GM12878 (cell line): ENCODE results near the gene TMEM208. TPM values are rescaled to one million over a fixed set of nuclear protein-coding genes. Genes with fewer than 3 reads are reported as not detected.

ENCODE experiments used
- ATAC-seq: fragments of 200-7000 bp; cut with Tn5 transposase; 3 replicates; pipeline ENCODE4 v1.9.1; 2020; ENCODE audit warnings: mild to moderate bottlenecking, moderate library complexity
- BruUV-seq: library from RNA; stranded (reverse); fragments of 400-500 nt; replicated peaks from 2 replicates; lab custom pipeline; 2021; lab: Mats Ljungman, UMichigan
- CTCF ChIA-PET: fragments of 300-600 bp; sonication (Branson Sonifier 250); formaldehyde crosslinking; extraction: SDS; loops from one replicate; lab custom pipeline; 2021; ENCODE audit warnings: inconsistent platforms; lab: Yijun Ruan, JAX
- POLR2A ChIA-PET: fragments of 350-600 bp; formaldehyde crosslinking; extraction: SDS; loops from one replicate; lab custom pipeline; 2021; ENCODE audit warnings: inconsistent platforms; lab: Charles Lee
- RAD21 ChIA-PET: fragments of 300-600 bp; sonication (Branson Sonifier 250); formaldehyde crosslinking; loops from one replicate; lab custom pipeline; 2023; ENCODE audit warnings: antibody characterized with exemption; ENCODE audit not compliant: unreplicated experiment; lab: Charles Lee
- SMC1A ChIA-PET: fragments of 300-600 bp; sonication (Branson Sonifier 250); formaldehyde crosslinking; loops from one replicate; lab custom pipeline; 2023; ENCODE audit not compliant: unreplicated experiment, uncharacterized antibody; lab: Charles Lee
- DNase-seq: peaks from one replicate; pipeline ENCODE4 v3.0.0-alpha.2; 2011; ENCODE audit warnings: low read depth, low spot score
- FAIRE-seq: peaks from 3 replicates; lab custom pipeline; 2011; peaks lifted over from hg19 to GRCh38; lab: Jason Lieb, UNC
- H2AFZ ChIP-seq: 2 replicates; pipeline ENCODE4 v1.6.0; 2011; ENCODE audit warnings: low read depth, low read length, control low read depth; ENCODE audit not compliant: control insufficient read depth
- H3K27ac ChIP-seq: 2 replicates; pipeline ENCODE4 v1.5.1; 2011; ENCODE audit warnings: control low read depth; ENCODE audit not compliant: control insufficient read depth, insufficient read depth
- H3K27me3 ChIP-seq, 2 experiments: replicated peaks in 1 of 2; 2 replicates each; pipeline versions ENCODE4 v1.6.0 to v1.6.1; 2011; ENCODE audit warnings: low read length in 1 of 2; ENCODE audit not compliant: control insufficient read depth in 2 of 2, insufficient read depth in 2 of 2
- H3K36me3 ChIP-seq, 2 experiments: 2 replicates each; pipeline ENCODE4 v1.5.1; 2011; ENCODE audit warnings: low read length in 1 of 2; ENCODE audit not compliant: control insufficient read depth in 2 of 2, insufficient read depth in 2 of 2
- H3K4me1 ChIP-seq: 2 replicates; pipeline ENCODE4 v1.6.1; 2011; ENCODE audit warnings: mild to moderate bottlenecking, low read length, moderate library complexity, mixed read lengths; ENCODE audit not compliant: control insufficient read depth, insufficient read depth
- H3K4me2 ChIP-seq: 2 replicates; pipeline ENCODE4 v1.6.0; 2011; ENCODE audit warnings: control low read depth; ENCODE audit not compliant: control insufficient read depth, insufficient read depth
- H3K4me3 ChIP-seq: fragments of 200-600 bp; sonication (generic); 2 replicates; pipeline ENCODE4 v1.5.1; 2016
- H3K79me2 ChIP-seq: 2 replicates; pipeline ENCODE4 v1.6.0; 2011; ENCODE audit warnings: low read length; ENCODE audit not compliant: control insufficient read depth, insufficient read depth
- H3K9ac ChIP-seq: 2 replicates; pipeline ENCODE4 v1.8.0; 2011; ENCODE audit warnings: low read length, control low read depth, mixed read lengths; ENCODE audit not compliant: control insufficient read depth, insufficient read depth
- H3K9me3 ChIP-seq: replicated peaks from 3 replicates; pipeline ENCODE4 v1.5.1; 2011; ENCODE audit warnings: mild to moderate bottlenecking, low read length; ENCODE audit not compliant: control insufficient read depth, insufficient read depth
- H4K20me1 ChIP-seq: 2 replicates; pipeline ENCODE4 v1.6.0; 2011; ENCODE audit not compliant: control insufficient read depth, insufficient read depth
- BCL11A ChIP-seq: IDR thresholded peaks from 2 replicates; pipeline ENCODE4 v1.6.1; 2011; ENCODE audit warnings: low read depth, low read length
- E4F1 ChIP-seq: fragments of 450-650 bp; IDR thresholded peaks from 2 replicates; pipeline ENCODE4 v1.6.1; 2018; ENCODE audit warnings: borderline replicate concordance, mild to moderate bottlenecking; ENCODE audit not compliant: partially characterized antibody
- LARP7 ChIP-seq: fragments of 450-650 bp; IDR thresholded peaks from 2 replicates; pipeline ENCODE4 v1.6.1; 2017; ENCODE audit warnings: mild to moderate bottlenecking
- NFYA ChIP-seq: IDR thresholded peaks from 2 replicates; pipeline ENCODE4 v1.6.1; 2011; ENCODE audit warnings: low read depth, mild to moderate bottlenecking, low read length, improper control_type of control experiment, borderline replicate concordance
- POLR2A ChIP-seq: IDR thresholded peaks from 2 replicates; pipeline ENCODE4 v1.6.1; 2011; ENCODE audit warnings: low read depth, mild to moderate bottlenecking, low read length
- POU2F2 ChIP-seq: IDR thresholded peaks from 3 replicates; pipeline ENCODE4 v1.6.1; 2011; ENCODE audit warnings: low read depth, mild to moderate bottlenecking, low read length, borderline replicate concordance
- RFX5 ChIP-seq: IDR thresholded peaks from 2 replicates; pipeline ENCODE4 v1.6.1; 2011; ENCODE audit warnings: low read depth, low read length, improper control_type of control experiment
- WGBS: methylation state at CpG from one replicate; pipeline ENCODE4 v1.1.6; 2016; ENCODE audit warnings: low lambda C conversion rate; ENCODE audit not compliant: insufficient replicate concordance, insufficient coverage; ENCODE audit errors: missing lambda C conversion rate; 5-methylcytosine and 5-hydroxymethylcytosine counted together
- in situ Hi-C: fragments of 300-500 bp; cut with MboI; formaldehyde crosslinking; loops from 9 replicates; pipeline ENCODE4 v1.14.3; 2018; ENCODE audit warnings: mixed read lengths
- intact Hi-C: fragments of 100-400 bp; cut with micrococcal nuclease; formaldehyde crosslinking; loops from one replicate; pipeline ENCODE4 v1.14.2; 2022; ENCODE audit not compliant: unreplicated experiment
- polyA plus RNA-seq, 11 experiments: library from polyadenylated mRNA; depleted of rRNA in 4 of 11; unstranded in 6 of 11; stranded (reverse) in 5 of 11; fragments of >200 nt; fragmentation: Nextera tagmentation in 4 of 11; fragmentation: Illumina TruSeq in 1 of 11; extraction: Ambion mirVana in 4 of 11; extraction: Trizol in 1 of 11; gene quantifications; 1 replicate in 1 of 11; 2 replicates in 10 of 11; pipeline versions ENCODE4 v1.2.1 to v1.2.3, GENCODE V29; 2011 to 2016; ENCODE audit warnings: inconsistent platforms in 2 of 11, missing spikeins in 2 of 11, low read depth in 1 of 11
- total RNA-seq, 4 experiments: library from RNA; depleted of rRNA in 3 of 4; stranded (reverse); fragments of >200 nt in 3 of 4; fragmentation: Illumina TruSeq in 1 of 4; extraction: Trizol in 1 of 4; gene quantifications; 2 replicates each; pipeline versions ENCODE4 v1.2.1 to v1.2.3, GENCODE V29; 2013 to 2021
- TF ChIP-seq, protein P1 (sequence below): IDR thresholded peaks from 2 replicates; pipeline ENCODE4 v1.6.1; 2011; ENCODE audit warnings: borderline replicate concordance, low read depth, mild to moderate bottlenecking, moderate library complexity, low read length; ENCODE audit not compliant: insufficient read depth, poor library complexity, severe bottlenecking

The TMEM208 gene
- total and polyA plus RNA-seq, 10 of the 15 experiments (the other 5 are each of a cell fraction or from before 2014, with no cell fraction given) = 34.1 to 244 (median 54.1) TPM

DNA sequence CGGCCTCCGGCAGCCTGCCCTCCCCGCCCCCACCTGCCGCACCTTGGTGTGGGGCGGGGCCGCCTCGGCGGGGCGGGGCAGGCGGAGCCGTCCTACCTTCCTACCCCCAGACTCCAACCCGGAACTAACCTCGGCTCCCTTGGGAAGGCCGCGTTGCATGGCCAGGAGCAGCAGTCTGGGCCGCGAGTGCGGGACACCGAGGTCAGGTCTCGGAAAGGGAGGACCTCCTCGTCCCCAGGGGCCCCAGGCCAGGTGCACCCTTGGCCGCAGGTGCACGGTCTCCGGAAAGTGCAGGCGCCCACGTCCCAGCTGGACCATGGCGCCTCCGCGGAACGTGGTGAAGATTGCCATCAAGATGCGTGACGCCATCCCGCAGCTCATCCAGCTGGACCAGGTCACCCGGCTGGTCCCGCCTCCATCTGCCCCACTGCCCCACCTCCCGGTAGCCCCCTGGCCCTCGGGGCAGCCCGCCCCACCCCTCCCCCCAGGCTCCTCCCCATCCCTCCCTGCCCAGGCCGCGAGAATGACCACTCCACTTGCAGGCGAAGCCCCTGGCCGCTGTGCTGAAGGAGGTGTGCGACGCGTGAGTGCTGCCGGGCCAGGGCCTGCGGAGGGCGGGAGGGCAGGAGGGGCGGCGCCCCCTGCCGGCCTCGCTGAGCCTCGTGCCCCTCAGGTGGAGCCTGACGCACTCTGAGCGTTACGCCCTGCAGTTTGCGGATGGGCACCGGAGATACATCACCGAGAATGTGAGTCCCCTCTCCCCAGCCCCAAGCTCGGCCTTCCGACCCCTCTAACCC lies 27.7 kb upstream of the TMEM208 start, which contains the start of gene ELMO3:
Gene ELMO3 (plus strand): TSS at position 121 of the 797 bp plus-strand sequence. CDS start 196 bp downstream, at position 317.
- intact Hi-C loops (no loop called here), in situ Hi-C loops (no loop called here)
- POLR2A ChIA-PET = no interaction called here
- H3K4me1 ChIP-seq = no peaks in the 10 kb centered on the region
- H3K27me3 ChIP-seq = no peaks in the 10 kb centered on the region
- no peak within 1 kb of the TSS for H3K4me3 ChIP-seq
- H3K36me3 ChIP-seq = peaks cover 22 to 56% of the 10 kb centered on the region in 2 experiments
- no TSS peak for BruUV-seq
- SMC1A ChIA-PET = interaction anchor here (1.2 kb wide), 1 partner anchor 27 kb away, joined by 4 read pairs; the partner anchor contains the start of gene TMEM208
- no peak for ATAC-seq
- no peak within 1 kb of the TSS for H3K27ac ChIP-seq
- TF ChIP-seq RFX5 (no peak), BCL11A (no peak), POU2F2 (no peak), NFYA (no peak), E4F1 (no peak), POLR2A (peak; percentile 70; the same call in 1 of the 2 replicates), LARP7 (no peak)
- TF ChIP-seq, protein P1, sequence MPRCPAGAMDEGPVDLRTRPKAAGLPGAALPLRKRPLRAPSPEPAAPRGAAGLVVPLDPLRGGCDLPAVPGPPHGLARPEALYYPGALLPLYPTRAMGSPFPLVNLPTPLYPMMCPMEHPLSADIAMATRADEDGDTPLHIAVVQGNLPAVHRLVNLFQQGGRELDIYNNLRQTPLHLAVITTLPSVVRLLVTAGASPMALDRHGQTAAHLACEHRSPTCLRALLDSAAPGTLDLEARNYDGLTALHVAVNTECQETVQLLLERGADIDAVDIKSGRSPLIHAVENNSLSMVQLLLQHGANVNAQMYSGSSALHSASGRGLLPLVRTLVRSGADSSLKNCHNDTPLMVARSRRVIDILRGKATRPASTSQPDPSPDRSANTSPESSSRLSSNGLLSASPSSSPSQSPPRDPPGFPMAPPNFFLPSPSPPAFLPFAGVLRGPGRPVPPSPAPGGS = peak; percentile 74
- no peak within 1 kb of the TSS for H2AFZ ChIP-seq
- H3K79me2 ChIP-seq = peaks cover under 1% of the 10 kb centered on the region; the same call in 1 of the 2 replicates
- no peak for DNase-seq
- no peak for FAIRE-seq
- H3K9ac ChIP-seq = no peak within 1 kb of the TSS
- WGBS = 87% methylated on average over 31 of the region's 61 CpGs
- no peaks in the 10 kb centered on the region for H3K9me3 ChIP-seq
- peaks cover 7% of the 10 kb centered on the region; the same call in 1 of the 2 replicates for H4K20me1 ChIP-seq
- no peak within 1 kb of the TSS for H3K4me2 ChIP-seq
- CTCF ChIA-PET = interaction anchor here (1.2 to 2.0 kb wide), 3 partner anchors 28 to 48 kb away, joined by 3 to 13 read pairs (median 8); partner anchors contain the start of genes FHOD1 and TMEM208
- RAD21 ChIA-PET = no interaction called here
